ENCODE measurements around the gene OR5K3.

DNA sequence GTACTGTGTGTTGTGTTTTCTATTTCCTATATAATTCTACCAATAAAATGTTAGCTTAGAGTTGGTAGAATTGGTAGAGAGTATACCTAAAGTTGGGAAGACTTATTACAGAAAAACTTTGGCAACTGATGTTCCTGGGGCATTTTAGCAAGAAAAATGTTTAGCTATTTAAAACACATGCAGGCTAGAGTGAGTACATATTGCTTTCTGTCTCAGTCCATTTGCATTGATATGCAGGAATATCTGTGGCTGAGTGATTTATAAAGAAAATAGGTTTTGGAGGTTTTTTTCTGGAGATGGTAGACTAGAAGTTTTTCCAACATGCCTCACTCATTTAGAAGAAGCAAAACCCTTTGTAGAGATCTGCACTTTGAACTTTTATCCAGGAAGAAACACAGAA is 42.1 kb downstream of the OR5K3 start:
- TF ChIP-seq, protein P1, sequence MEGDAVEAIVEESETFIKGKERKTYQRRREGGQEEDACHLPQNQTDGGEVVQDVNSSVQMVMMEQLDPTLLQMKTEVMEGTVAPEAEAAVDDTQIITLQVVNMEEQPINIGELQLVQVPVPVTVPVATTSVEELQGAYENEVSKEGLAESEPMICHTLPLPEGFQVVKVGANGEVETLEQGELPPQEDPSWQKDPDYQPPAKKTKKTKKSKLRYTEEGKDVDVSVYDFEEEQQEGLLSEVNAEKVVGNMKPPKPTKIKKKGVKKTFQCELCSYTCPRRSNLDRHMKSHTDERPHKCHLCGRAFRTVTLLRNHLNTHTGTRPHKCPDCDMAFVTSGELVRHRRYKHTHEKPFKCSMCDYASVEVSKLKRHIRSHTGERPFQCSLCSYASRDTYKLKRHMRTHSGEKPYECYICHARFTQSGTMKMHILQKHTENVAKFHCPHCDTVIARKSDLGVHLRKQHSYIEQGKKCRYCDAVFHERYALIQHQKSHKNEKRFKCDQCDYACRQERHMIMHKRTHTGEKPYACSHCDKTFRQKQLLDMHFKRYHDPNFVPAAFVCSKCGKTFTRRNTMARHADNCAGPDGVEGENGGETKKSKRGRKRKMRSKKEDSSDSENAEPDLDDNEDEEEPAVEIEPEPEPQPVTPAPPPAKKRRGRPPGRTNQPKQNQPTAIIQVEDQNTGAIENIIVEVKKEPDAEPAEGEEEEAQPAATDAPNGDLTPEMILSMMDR (IDR thresholded peaks at IDR 0.05; ENCODE audit: insufficient read depth, low read depth, low read length) = no peak
- no peak for TF ChIP-seq EZH2 (IDR thresholded peaks at IDR 0.05; ENCODE audit: insufficient read depth, low read length)
